CD4-positive, alpha-beta memory T cell (primary cell): ENCODE results near the gene HMGCL. TPM values are rescaled to one million over a fixed set of nuclear protein-coding genes. Genes with fewer than 3 reads are reported as not detected.
"Not testable (repeated sequence)": the region's sequence is repeated elsewhere in the genome, so short reads cannot be mapped to it uniquely, and the experiment has no call there.

Experiments
- CTCF ChIA-PET: fragments of 350-600 bp; sonication (Branson Sonifier 250); formaldehyde crosslinking; loops from one replicate; lab custom pipeline; 2021; ENCODE audit warnings: inconsistent platforms; ENCODE audit not compliant: partially characterized antibody; lab: Charles Lee
- POLR2A ChIA-PET: fragments of 350-600 bp; sonication (Branson Sonifier 250); formaldehyde crosslinking; loops from one replicate; lab custom pipeline; 2021; ENCODE audit not compliant: partially characterized antibody; lab: Charles Lee
- DNase-seq, 5 donors: peaks; one replicate each; pipeline versions ENCODE4 v3.0.0 to v3.0.0-alpha.2; 2020 to 2022; ENCODE audit warnings: mixed read lengths in 1 of 5
- H3K27ac ChIP-seq: one replicate; pipeline ENCODE4 v1.7.0; 2013; ENCODE audit warnings: low read depth, low read length
- H3K27me3 ChIP-seq: 2 replicates; pipeline ENCODE4 v1.7.0; 2013; ENCODE audit warnings: mild to moderate bottlenecking, low read length, moderate library complexity; ENCODE audit not compliant: insufficient read depth
- H3K36me3 ChIP-seq: 2 replicates; pipeline ENCODE4 v1.7.0; 2013; ENCODE audit warnings: mild to moderate bottlenecking, low read length, moderate library complexity; ENCODE audit not compliant: insufficient read depth
- H3K4me1 ChIP-seq: 2 replicates; pipeline ENCODE4 v1.7.0; 2013; ENCODE audit warnings: mild to moderate bottlenecking, low read length, moderate library complexity; ENCODE audit not compliant: insufficient read depth
- H3K4me3 ChIP-seq, 2 donors: one replicate each; pipeline ENCODE4 v1.7.0; 2013; ENCODE audit warnings: low read length in 2 of 2, mild to moderate bottlenecking in 1 of 2
- H3K9me3 ChIP-seq, 2 donors: one replicate each; pipeline ENCODE4 v1.7.0; 2013; ENCODE audit warnings: low read length in 2 of 2, control low read depth in 1 of 2; ENCODE audit not compliant: control insufficient read depth in 1 of 2
- H3K27ac Mint-ChIP-seq, 7 donors: one replicate each; pipeline ENCODE4 v1.8.0; 2020 to 2021; ENCODE audit warnings: mixed read lengths in 7 of 7, mild to moderate bottlenecking in 6 of 7, inconsistent platforms in 3 of 7, moderate library complexity in 3 of 7
- H3K27me3 Mint-ChIP-seq, 2 donors: one replicate each; pipeline ENCODE4 v1.8.0; 2020 to 2021; ENCODE audit warnings: mixed read lengths in 2 of 2
- H3K36me3 Mint-ChIP-seq, 2 donors: one replicate each; pipeline ENCODE4 v1.8.0; 2020 to 2021; ENCODE audit warnings: mixed read lengths in 2 of 2, inconsistent platforms in 1 of 2, mild to moderate bottlenecking in 1 of 2
- H3K4me1 Mint-ChIP-seq, 4 donors: one replicate each; pipeline ENCODE4 v1.8.0; 2020 to 2021; ENCODE audit warnings: mixed read lengths in 4 of 4, mild to moderate bottlenecking in 1 of 4
- H3K4me3 Mint-ChIP-seq, 8 donors: one replicate each; pipeline ENCODE4 v1.8.0; 2020 to 2021; ENCODE audit warnings: mixed read lengths in 8 of 8, mild to moderate bottlenecking in 7 of 8, moderate library complexity in 6 of 8, inconsistent platforms in 3 of 8
- H3K9me3 Mint-ChIP-seq, 8 donors: one replicate each; pipeline ENCODE4 v1.8.0; 2020 to 2021; ENCODE audit warnings: mixed read lengths in 8 of 8, mild to moderate bottlenecking in 5 of 8, inconsistent platforms in 3 of 8, moderate library complexity in 1 of 8
- intact Hi-C: fragments of 100-400 bp; cut with micrococcal nuclease; formaldehyde crosslinking; loops from one replicate; pipeline ENCODE4 v1.15.1; 2023
- polyA plus RNA-seq, 2 donors: library from polyadenylated mRNA; unstranded; fragments of 300-500 nt; fragmentation: Illumina TruSeq; gene quantifications; one replicate each; pipeline ENCODE4 v1.2.3, GENCODE V29; 2021
- total RNA-seq, 2 experiments: library from RNA; stranded (reverse); gene quantifications; one replicate each; pipeline ENCODE4 v1.2.3, GENCODE V29; 2021

The HMGCL gene
- total and polyA plus RNA-seq, 4 experiments from 2014 or later, result 27.8 to 38.5 (median 34.3) TPM

DNA sequence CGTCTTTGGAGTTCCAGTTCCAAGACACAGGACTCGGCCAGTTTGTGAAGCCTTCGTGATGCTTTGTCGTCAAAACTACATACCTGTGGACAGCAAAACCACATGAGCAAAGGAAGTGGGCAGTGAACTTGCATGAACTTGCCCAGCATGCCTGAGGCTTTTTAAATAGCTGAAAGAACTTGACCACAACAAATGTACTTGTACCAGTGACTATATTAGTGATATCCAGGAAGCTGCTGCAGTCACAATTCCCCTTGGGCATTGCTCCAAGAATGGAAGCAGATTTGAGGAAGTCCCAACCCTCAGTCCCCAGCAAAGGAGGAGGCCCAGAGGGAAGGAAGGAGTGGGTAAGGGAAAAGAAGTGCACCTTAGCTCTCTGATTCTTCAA, 40.3 kb upstream of the HMGCL start:
- Histone ChIP-seq H3K36me3 (peaks cover 14% of the 10 kb centered on the region), H3K9me3 (no peaks in the 10 kb centered on the region), H3K4me1 (peaks cover 24% of the 10 kb centered on the region), H3K27ac (no peak overlapping the region), H3K27me3 (no peaks in the 10 kb centered on the region), H3K4me3 (no peak overlapping the region)
- peak overlapping the region in 2 of 8 donors; percentile 15 to 46 for H3K4me3 Mint-ChIP-seq
- CTCF ChIA-PET, result interaction anchor here (1.0 to 1.3 kb wide), 3 partner anchors 30 to 94 kb away, joined by 3 to 5 read pairs (median 4); no protein-coding TSS in a partner anchor
- peak overlapping the region in 1 of 7 donors; percentile 55 for H3K27ac Mint-ChIP-seq
- DNase-seq, result no peak
- intact Hi-C loops, result loop anchor here (5.0 kb wide), 1 partner anchor 92 kb away; the partner anchor contains the start of gene PNRC2
- POLR2A ChIA-PET, result no interaction called here
- H3K27me3 Mint-ChIP-seq, result no peaks in the 10 kb centered on the region
- H3K9me3 Mint-ChIP-seq, result no peaks in the 10 kb centered on the region
- peaks cover 15 to 24% (median 19%) of the 10 kb centered on the region in 4 donors for H3K4me1 Mint-ChIP-seq
- H3K36me3 Mint-ChIP-seq, result peaks cover 13 to 23% of the 10 kb centered on the region in 2 donors

DNA sequence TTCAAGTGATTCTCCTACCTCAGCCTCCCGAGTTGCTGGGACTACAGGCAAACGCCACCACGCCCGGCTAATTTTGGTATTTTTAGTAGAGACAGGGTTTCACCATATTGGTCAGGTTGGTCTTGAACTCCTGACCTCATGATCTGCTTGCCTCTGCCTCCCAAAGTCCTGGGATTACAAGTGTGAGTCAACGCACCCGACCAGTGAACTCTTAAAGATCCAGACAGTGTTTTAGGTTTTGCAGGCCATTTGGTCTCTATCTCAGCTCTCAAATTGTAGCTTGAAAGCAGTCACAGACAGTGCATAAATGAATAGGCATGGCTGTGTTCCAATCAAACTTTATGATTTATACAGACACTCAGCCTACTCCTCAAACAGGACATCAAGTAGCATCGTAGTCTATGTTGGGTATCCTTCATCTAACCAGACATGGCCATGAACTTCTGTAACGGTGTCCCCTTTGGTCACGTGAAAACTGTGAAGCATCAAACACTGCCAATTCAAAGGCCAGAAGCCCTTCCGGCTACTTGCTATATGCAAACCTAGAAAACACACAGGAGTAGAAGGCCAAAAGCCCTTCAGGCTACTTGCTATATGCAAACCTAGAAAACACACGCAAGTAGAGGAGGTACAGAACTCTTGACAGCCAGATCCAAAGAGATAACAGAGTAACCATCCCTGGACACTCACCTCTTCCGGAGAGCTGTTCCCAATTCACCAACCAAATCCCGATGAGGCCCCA, 39.7 kb upstream of the HMGCL start:
- Histone ChIP-seq H3K4me3 (no peak overlapping the region), H3K9me3 (no peaks in the 10 kb centered on the region), H3K4me1 (peaks cover 24% of the 10 kb centered on the region), H3K27ac (no peak overlapping the region), H3K27me3 (no peaks in the 10 kb centered on the region), H3K36me3 (peaks cover 14% of the 10 kb centered on the region)
- H3K27me3 Mint-ChIP-seq, result no peaks in the 10 kb centered on the region
- peaks cover 15 to 24% (median 19%) of the 10 kb centered on the region in 4 donors for H3K4me1 Mint-ChIP-seq
- DNase-seq, result no peak
- peaks cover 13 to 24% of the 10 kb centered on the region in 2 donors for H3K36me3 Mint-ChIP-seq
- H3K9me3 Mint-ChIP-seq, result no peaks in the 10 kb centered on the region
- peak overlapping the region in 1 of 8 donors; percentile 46 for H3K4me3 Mint-ChIP-seq
- ChIA-PET CTCF (interaction anchor here (1.0 to 1.3 kb wide), 3 partner anchors 30 to 94 kb away, joined by 3 to 5 read pairs (median 4); no protein-coding TSS in a partner anchor), POLR2A (no interaction called here)
- no peak overlapping the region for H3K27ac Mint-ChIP-seq
- intact Hi-C loops, result loop anchor here (5.0 kb wide), 1 partner anchor 92 kb away; the partner anchor contains the start of gene PNRC2

DNA sequence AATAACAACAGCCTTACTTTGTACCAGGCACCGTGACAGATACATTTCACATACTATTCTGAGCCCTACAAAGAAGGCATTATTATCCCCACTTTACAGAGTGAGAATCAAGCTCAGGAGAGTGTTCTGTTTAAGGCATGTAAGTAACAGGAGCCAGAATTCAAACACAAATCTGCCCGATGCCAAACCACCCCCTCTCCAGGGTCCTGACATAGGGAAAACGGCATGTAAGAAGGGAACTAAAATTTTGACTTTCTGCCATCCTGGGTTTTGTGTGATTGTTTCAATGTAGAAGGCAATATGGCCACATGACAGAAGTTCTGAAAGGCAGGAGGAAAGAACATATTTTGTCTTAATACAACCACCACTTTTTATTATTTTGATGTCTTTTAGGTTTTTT, 37.4 kb upstream of the HMGCL start:
- POLR2A ChIA-PET, result no interaction called here
- peaks cover 21 to 37% of the 10 kb centered on the region in 2 donors for H3K36me3 Mint-ChIP-seq
- H3K4me1 Mint-ChIP-seq, result peaks cover 10 to 12% (median 11%) of the 10 kb centered on the region in 4 donors
- Histone ChIP-seq H3K9me3 (no peaks in the 10 kb centered on the region), H3K27ac (no peak overlapping the region), H3K4me1 (peaks cover 16% of the 10 kb centered on the region), H3K4me3 (no peak overlapping the region), H3K36me3 (peaks cover 28% of the 10 kb centered on the region), H3K27me3 (no peaks in the 10 kb centered on the region)
- intact Hi-C loops, result no loop called here
- CTCF ChIA-PET, result no interaction called here
- no peak overlapping the region for H3K27ac Mint-ChIP-seq
- no peaks in the 10 kb centered on the region for H3K9me3 Mint-ChIP-seq
- no peak overlapping the region for H3K4me3 Mint-ChIP-seq
- H3K27me3 Mint-ChIP-seq, result no peaks in the 10 kb centered on the region
- no peak for DNase-seq

DNA sequence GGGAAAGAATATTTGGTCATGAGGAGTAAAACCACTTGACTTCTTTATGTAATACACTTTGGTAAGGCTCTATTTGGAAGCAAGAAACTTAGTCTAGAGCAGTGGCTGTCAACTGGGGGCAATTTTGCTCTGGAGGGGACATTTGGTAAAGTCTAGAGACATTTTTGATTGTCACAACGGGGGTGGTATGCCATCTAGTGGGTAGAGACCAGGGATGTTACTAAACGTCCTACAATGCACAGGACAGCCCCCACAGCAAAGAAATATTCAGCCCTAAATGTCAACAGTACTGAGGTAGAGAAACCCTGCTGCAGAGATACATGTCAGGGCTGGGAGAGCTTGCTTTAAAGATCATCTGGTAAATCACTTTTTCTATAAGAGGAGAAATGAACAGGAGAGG, 29.3 kb upstream of the HMGCL start:
- POLR2A ChIA-PET, result interaction anchor here (1.5 kb wide), 1 partner anchor 29 kb away, joined by 4 read pairs; the partner anchor contains the start of gene HMGCL
- intact Hi-C loops, result no loop called here
- Mint-ChIP-seq H3K36me3 (peaks cover 32 to 44% of the 10 kb centered on the region in 2 donors), H3K27me3 (no peaks in the 10 kb centered on the region), H3K4me3 (no peak overlapping the region), H3K4me1 (peaks cover 0 to 5% (median 2%) of the 10 kb centered on the region in 4 donors), H3K9me3 (peaks cover 0 to 1% (median 0%) of the 10 kb centered on the region in 8 donors), H3K27ac (no peak overlapping the region)
- H3K27ac ChIP-seq, result no peak overlapping the region
- H3K36me3 ChIP-seq, result peaks cover 18% of the 10 kb centered on the region
- H3K4me1 ChIP-seq, result no peaks in the 10 kb centered on the region
- DNase-seq, result no peak
- CTCF ChIA-PET, result interaction anchor here (2.0 to 2.7 kb wide), 2 partner anchors 45 to 83 kb away, joined by 7 to 12 read pairs; no protein-coding TSS in a partner anchor
- no peak overlapping the region for H3K4me3 ChIP-seq
- no peaks in the 10 kb centered on the region for H3K27me3 ChIP-seq
- H3K9me3 ChIP-seq, result no peaks in the 10 kb centered on the region

DNA sequence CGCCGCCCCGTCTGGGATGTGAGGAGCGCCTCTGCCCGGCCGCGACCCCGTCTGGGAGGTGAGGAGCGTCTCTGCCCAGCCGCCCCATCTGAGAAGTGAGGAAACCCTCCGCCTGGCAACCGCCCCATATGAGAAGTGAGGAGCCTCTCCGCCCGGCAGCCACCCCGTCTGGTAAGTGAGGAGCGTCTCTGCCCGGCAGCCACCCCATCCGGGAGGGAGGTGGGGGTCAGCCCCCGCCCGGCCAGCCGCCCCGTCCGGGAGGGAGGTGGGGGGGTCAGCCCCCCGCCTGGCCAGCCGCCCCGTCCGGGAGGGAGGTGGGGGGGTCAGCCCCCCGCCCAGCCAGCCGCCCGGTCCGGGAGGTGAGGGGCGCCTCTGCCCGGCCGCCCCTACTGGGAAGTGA, 27.9 kb upstream of the HMGCL start:
- intact Hi-C loops, H3K4me3 Mint-ChIP-seq, H3K4me1 Mint-ChIP-seq, H3K4me1 ChIP-seq, H3K27ac Mint-ChIP-seq, POLR2A ChIA-PET, H3K27ac ChIP-seq, H3K9me3 Mint-ChIP-seq, DNase-seq, H3K9me3 ChIP-seq, CTCF ChIA-PET, H3K27me3 ChIP-seq, H3K27me3 Mint-ChIP-seq, H3K36me3 ChIP-seq, H3K4me3 ChIP-seq: not testable (repeated sequence)
- H3K36me3 Mint-ChIP-seq, result peaks cover 39 to 46% of the 10 kb centered on the region in 2 donors

DNA sequence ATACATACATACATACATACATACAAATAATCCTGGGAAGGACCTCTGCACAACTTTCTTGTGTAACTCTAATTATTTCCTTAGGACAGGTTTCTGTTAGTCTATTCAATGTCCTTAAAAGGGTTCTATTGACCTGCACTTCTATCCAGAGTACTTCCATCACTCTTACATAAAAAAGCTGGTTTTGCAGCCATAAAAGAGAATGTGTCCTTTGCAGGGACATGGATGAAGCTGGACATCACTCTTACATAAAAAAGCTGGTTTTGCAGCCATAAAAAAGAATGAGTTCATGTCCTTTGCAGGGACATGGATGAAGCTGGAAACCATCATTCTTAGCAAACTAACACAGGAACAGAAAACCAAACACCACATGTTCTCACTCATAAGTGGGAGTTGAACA, 26.2 kb upstream of the HMGCL start:
- H3K27ac Mint-ChIP-seq, result peak overlapping the region in 1 of 7 donors; percentile 41
- peak overlapping the region in 1 of 8 donors; percentile 20 for H3K4me3 Mint-ChIP-seq
- H3K9me3 ChIP-seq, H3K4me1 ChIP-seq, H3K4me3 ChIP-seq, H3K27me3 Mint-ChIP-seq, H3K27ac ChIP-seq, POLR2A ChIA-PET, DNase-seq, H3K27me3 ChIP-seq, CTCF ChIA-PET, H3K4me1 Mint-ChIP-seq, intact Hi-C loops: not testable (repeated sequence)
- peaks cover 0 to 13% (median 0%) of the 10 kb centered on the region in 8 donors for H3K9me3 Mint-ChIP-seq
- peaks cover 49 to 50% of the 10 kb centered on the region in 2 donors for H3K36me3 Mint-ChIP-seq
- H3K36me3 ChIP-seq, result peaks cover 15% of the 10 kb centered on the region
